Amniotic epithelial cell (primary cell): Measurements from ENCODE around the gene PDE5A.
A peak's percentile ranks its signal among the peaks of the same experiment; 100 is the strongest.

Experiments used
- DNase-seq: peaks from one replicate; pipeline ENCODE4 v3.0.0-alpha.2; 2010; ENCODE audit warnings: low read depth

Gene PDE5A

DNA sequence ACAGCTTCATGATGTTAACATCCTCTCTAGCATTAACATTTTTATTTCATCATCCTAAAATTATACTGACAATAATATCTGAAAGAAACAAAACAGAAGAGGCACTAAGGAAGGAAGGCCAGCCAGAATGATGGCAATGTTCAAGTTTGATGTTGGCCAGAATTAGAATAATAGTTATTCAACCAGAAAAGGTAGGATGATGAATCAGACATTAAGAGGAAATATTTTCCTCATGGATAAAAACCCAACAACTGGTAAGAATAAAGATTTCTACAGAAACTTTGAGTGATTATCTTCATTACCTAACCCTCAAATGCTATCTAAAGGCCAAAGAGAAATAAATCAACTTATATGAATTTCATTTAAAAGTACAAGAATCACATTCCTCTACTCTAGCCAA, 105.2 kb downstream of the PDE5A start:
- peak; percentile 31 for DNase-seq

DNA sequence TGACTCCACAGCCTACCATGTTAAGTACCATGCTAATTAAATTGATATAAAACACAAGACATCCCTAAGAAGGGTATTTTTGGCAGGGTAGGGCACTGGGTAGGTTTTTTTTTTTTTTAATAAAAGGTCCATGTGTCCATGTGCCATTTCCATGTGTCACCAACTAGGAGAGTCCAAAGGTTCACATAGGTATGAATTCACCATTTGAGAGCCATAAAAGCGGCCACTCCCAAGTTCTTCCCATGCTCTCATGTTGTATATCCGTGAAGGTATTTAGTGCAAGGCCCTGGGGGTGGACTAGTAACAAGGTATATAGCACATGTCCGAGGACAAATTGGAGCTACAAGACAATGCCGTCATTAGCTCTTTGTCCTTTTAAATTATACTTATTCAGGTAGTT, 107.3 kb downstream of the PDE5A start:
- DNase-seq, result no peak

GRCh38 chr4:119518915-119519410, 109.6 kb downstream of the PDE5A start:
- no peak for DNase-seq

DNA sequence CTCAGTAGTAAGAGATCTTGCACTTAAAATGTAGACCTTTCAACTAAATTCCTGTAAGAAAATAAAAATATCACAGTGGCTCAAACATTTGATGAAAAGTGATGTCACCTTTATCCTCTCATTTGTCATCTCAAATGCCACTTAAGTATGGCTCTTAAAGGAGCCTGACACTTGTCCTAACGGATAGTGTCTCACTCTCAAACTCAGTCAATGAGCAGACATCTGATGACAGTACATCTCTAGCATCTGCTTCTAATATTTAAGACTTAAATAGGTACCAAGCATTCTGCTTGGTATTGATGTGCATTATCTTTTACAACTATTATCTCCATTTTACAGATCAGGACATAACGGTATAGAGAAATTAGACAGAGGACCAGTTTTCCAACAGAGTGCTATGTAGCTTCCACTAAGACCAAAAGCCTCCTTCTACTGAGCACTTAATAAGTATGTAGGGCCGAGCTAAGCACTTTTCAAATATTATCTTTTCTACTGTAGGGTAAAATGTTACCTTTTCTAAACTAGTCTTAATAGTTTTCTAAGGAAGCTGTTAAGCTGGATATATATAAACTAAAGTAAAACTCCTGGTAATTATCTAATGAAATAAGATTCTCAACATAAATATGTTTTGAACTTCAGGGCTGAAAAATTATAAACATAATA, 110.2 kb downstream of the PDE5A start:
- no peak for DNase-seq

DNA sequence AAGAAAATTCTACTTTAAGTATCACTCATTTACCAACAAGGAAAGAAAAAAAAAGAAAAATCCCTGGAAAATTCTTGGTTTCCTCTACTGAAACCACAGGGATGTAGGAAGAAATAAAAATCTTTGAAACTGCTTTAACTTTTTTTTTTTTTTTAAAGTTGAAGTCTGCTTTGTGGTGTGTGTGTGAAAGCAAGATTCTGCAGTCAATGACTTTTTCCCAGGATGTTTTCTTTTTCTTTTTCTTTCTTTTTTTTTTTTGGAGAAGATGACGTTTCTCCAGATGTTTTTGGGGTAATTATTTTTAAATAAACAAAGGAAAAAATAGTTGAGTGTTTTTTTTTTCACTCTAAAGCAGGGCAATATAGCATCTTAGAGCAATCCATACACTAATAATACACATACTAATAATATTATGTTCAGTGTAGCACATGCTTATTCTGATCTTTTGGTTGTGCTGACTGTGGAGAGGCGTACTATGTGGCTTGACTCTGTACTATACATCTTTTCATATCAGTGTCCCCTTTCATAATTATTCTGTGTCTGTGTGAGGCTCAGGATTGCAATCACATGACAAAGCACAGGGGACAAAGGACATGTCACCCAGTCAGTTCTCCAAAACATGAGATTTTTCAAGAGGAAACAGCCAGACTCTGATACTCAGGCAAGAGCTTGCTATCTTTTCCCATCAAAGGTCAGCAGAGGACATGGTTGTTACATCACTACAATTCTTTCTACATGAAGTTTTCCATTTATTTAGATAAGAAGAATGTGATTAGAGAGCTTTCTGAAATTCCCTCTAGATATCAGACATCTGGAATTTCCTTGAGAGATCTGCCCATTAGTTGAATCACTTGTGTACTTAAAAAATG, 111.0 kb downstream of the PDE5A start:
- peak; percentile 91 for DNase-seq

DNA sequence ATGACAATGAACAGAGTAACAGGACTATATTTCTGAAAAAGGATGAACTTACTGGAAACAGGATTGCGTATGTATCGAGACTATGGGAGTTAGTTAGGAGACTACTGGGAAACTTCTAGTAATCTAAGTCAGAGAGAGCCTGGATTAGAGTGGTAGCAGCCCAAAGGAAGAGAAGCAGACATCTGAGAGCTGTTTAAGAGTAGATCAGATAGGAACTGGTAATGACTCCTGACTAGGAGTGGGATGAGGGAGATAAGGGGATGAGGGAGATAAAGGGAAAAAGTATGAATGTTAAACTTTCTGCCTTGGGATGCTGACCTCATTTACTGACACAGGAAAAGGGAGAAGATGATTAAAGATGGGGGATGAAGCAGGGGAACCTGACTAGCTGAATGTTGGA, 116.2 kb downstream of the PDE5A start:
- no peak for DNase-seq

GRCh38 chr4:119510395-119511149, 118.0 kb downstream of the PDE5A start:
- DNase-seq, result no peak

- DNase-seq, result peak; percentile 43
Measured at GRCh38 chr4:119508281-119508680, 120.3 kb downstream of the PDE5A start.

- no peak for DNase-seq
Measured at GRCh38 chr4:119506806-119507205, 121.8 kb downstream of the PDE5A start.

DNA sequence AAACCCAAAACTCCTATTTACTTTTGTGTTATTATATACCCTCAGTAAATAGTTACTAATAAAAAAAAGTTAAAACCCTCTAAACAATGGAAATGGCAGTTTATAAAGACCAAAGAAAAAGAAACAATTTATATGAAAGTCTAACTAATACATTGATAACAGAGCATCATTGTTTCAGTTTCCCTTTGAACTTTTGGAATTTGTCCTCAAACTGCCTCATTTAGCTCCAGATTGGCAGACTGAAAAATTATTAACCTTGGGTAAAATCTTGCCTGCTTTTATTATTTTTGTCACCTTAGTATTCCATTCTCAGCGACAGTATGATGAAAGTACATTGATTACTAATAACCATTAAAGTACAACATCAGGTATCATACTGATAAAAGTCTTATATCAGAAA, 124.0 kb downstream of the PDE5A start:
- no peak for DNase-seq

DNA sequence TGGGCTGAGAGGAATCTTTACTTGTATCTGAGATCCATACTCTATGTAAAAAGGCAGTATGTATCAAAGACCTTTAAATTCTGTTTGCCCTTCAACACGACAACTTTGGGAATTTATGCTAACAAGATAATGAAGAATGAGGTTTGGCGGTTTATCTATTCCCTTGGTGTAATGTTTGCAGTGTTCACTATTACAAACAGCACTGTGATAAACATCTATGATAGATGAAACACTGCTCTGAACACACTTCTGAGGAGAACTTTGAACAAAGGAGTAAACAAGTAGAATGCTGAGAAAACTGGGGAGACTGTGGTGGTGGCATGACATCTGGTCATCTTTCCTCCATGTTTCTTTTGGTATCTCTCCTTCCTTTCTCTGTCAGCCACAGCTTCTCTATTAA, 126.9 kb downstream of the PDE5A start:
- no peak for DNase-seq

DNA sequence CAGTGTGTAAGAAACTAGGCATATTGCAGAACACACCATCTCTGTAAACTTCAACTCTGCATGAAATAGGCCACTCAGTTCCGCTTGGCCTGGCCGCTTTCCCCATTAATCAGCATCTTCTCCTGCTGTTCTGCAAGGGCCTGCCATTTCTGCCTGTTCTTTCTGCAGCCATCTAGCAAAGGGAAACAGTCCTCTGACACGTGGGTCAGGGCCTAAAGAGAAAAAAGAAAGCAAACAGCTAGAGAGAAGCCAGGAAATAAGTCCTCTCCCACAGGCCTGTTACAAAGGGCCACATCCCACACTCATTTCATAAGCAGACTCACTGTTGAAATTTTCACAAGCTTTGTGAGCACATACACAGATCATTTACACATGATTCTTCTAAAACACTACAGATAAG, 130.1 kb downstream of the PDE5A start:
- peak; percentile 88 for DNase-seq

- no peak for DNase-seq
Measured at GRCh38 chr4:119493886-119494285, 134.7 kb downstream of the PDE5A start.

DNA sequence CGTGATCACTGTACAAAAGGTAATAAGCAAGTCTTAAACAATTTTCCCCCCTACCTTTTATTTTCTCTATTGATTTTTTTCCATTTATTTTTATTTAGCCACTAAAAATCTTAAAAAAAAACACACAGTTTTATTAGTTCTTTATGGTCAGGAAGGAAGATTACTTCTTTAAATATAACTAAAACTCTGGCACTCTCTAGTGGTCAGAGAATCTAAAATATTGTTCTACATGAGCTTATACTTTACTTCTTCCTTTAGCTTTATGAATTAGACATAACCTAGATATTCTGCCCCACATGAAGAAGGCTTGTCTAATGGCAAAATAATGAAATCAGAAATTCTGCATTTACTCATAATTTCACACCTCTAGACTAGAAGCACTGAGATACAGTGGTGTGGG, 135.2 kb downstream of the PDE5A start:
- peak; percentile 27 for DNase-seq

DNA sequence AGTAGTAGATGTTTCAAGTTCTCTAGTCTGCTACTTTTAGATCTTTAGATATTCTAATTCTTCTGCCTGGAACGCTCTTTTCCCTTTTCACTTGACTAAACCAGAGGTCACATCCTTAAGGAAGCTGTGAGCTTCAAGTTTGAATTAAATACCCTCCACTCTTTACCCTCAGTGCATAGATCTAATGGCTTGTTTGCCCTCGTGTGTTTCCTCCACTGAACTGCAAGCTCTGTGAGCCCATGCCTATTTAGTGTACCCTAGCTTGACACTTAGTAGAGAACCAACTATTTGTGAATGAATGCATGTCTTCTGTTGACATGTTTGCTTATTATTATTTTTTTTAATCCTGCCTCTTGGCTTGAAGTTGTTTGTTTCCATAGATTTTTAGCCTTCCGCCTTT, 138.3 kb downstream of the PDE5A start:
- DNase-seq, result peak; percentile 29

- no peak for DNase-seq
Measured at GRCh38 chr4:119489305-119489704, 139.3 kb downstream of the PDE5A start.

GRCh38 chr4:119480331-119480730, 148.3 kb downstream of the PDE5A start:
- peak; percentile 26 for DNase-seq

DNA sequence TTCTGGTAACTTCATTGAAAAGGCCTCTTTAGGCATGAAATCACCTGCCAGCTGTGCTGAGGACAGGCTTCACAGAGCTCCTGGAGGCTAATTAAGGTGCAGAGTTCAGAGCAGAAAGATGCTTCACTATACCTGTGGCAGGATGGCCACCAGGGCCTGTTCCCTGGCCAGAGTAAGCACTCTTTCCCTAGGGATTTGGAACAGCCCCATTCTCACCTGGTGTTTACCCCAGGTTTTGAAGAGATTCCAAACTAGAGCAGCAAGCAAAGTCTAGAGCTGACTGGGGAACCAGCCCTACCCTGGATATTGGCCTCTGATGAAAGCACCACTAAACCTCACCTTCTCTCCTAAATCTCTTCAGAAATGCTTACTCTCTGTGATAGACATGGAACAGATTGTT, 148.8 kb downstream of the PDE5A start:
- DNase-seq, result no peak

- no peak for DNase-seq
Measured at GRCh38 chr4:119479180-119479808, 149.3 kb downstream of the PDE5A start.

DNA sequence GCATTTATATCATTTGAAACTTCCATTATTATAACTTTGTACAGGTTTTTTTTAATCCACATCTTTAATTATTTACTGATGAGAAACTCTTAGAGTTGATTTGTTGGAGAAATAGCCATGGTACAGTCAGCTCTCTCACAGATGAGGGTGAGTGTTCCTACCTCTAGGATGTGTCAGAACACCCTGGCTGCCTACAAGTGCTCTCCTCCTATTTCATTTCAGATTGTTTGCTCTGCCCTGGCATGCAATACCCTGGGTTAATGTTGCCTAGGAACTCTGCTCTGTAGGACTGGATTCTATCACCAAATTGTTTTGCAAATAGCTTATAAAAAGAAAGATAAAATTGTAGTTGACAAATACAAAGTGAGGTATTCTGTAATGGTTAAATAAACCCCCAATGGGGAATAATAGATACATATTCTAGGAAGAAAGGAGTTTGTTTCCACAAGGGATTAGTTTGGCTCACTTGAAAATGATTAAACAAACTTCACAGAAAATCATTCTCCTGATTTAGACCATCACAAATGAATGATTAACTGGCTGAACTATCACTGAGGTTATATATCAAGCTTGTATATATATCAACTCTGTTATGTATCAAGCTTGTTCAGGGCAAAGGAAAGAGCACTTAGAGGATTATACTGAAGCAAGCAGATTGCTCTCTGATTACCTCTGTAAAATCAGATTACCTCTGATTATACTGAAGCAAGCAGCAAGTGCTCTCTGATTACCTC, 150.0 kb downstream of the PDE5A start:
- DNase-seq, result peak; percentile 16

DNA sequence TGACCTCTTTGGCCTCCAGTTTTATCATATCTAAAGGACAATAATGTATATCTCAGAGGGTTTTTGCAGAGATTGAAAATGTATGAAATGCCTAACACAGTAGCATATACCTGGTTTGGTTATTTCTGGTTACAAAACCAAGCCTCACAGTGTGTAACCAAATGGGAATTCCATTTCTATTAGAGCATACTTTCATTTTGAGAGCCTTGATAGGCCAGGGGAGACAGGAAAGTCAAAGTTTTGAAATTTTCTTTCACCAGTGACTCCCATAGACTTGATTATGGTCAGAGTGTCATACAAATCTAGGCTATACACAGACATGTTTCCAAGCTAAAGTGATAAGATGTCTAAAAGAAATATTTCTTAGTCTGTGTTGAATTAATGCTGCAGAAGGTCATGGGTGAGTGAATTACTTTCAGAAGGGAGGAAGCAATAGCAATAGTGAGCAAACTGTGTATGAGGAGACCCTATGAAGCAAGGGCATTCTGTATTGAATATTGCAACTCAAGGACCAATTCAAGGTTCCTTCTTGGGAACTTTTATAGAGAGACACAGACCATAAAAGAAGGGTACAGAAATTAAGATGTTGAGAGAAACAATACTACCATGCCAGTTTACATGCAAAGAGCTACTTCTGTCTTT, 151.1 kb downstream of the PDE5A start:
- DNase-seq, result peak; percentile 42
